Muscle of arm (tissue), 12 donors: ENCODE measurements around the gene EFHD1. TPM values are rescaled to one million over a fixed set of nuclear protein-coding genes. Genes with fewer than 3 reads are reported as not detected.

Experiments
- polyA plus RNA-seq, 12 donors: library from polyadenylated mRNA; unstranded; fragments of 120-200 nt; gene quantifications; one replicate each; pipeline ENCODE4 v1.2.1, GENCODE V29; 2013; ENCODE audit not compliant: insufficient read length in 12 of 12

The EFHD1 gene
- polyA plus RNA-seq, 12 donors, result 14.9 to 41.7 (median 29.6) TPM; not detected in 1

Other genes starting within 250 kb of the EFHD1 start
- gene ALPG, start 226.8 kb upstream of the EFHD1 start, polyA plus RNA-seq, result not detected
- not detected for gene ALPI, start 177.5 kb upstream of the EFHD1 start, polyA plus RNA-seq
- gene ECEL1, start 145.8 kb upstream of the EFHD1 start, polyA plus RNA-seq, result 1 to 10 TPM in 1 of 12 donors, under 1 TPM in 9, not detected in 2; 0.24 to 1.2 (median 0.44) TPM
- 1 to 10 TPM in 7 of 12 donors, under 1 TPM in 3, not detected in 2; 0.51 to 2.6 (median 1.3) TPM for gene PRSS56, start 113.2 kb upstream of the EFHD1 start, polyA plus RNA-seq
- 100 to 1,000 TPM in 8 of 12 donors, 10 to 100 TPM in 3, not detected in 1; 67.6 to 182 (median 131) TPM for gene CHRND, start 107.4 kb upstream of the EFHD1 start, polyA plus RNA-seq
- 100 to 1,000 TPM in 8 of 12 donors, 10 to 100 TPM in 4; 54.4 to 516 (median 119) TPM for gene CHRNG, start 93.9 kb upstream of the EFHD1 start, polyA plus RNA-seq
- gene TIGD1, start 83.0 kb upstream of the EFHD1 start, polyA plus RNA-seq, result 1 to 10 TPM in 11 of 12 donors, not detected in 1; 4.0 to 9.1 (median 6.8) TPM
- 100 to 1,000 TPM in 9 of 12 donors, 10 to 100 TPM in 2, not detected in 1; 72.7 to 141 (median 118) TPM for gene EIF4E2, start 82.9 kb upstream of the EFHD1 start, polyA plus RNA-seq
- gene GIGYF2, start 63.7 kb downstream of the EFHD1 start, polyA plus RNA-seq, result 10 to 100 TPM in 11 of 12 donors, not detected in 1; 36.5 to 71.9 (median 42.4) TPM
- under 1 TPM in 8 of 12 donors, not detected in 4; 0.07 to 0.43 (median 0.13) TPM for gene KCNJ13, start 143.0 kb downstream of the EFHD1 start, polyA plus RNA-seq
- 10 to 100 TPM in 1 of 12 donors, 1 to 10 TPM in 7, under 1 TPM in 3, not detected in 1; 0.45 to 11.2 (median 1.6) TPM for gene SNORC, start 236.7 kb downstream of the EFHD1 start, polyA plus RNA-seq